K562 (cell line): Measurements from ENCODE around the gene PRKCQ. TPM values are rescaled to one million over a fixed set of nuclear protein-coding genes. Genes with fewer than 3 reads are reported as not detected.

Experiments used
- ARNT ChIP-seq, 2 experiments: fragments of 450-650 bp; IDR thresholded peaks; 2 replicates each; pipeline ENCODE4 v1.6.1; 2016; ENCODE audit warnings: mild to moderate bottlenecking in 1 of 2
- BCL6 ChIP-seq: fragments of 250-450 bp; sonication (Bioruptor Pico); IDR thresholded peaks from 2 replicates; pipeline ENCODE4 v1.4.0; 2020
- CCNT2 ChIP-seq: IDR thresholded peaks from 2 replicates; pipeline ENCODE4 v1.6.1; 2011; ENCODE audit warnings: borderline replicate concordance, low read depth, mild to moderate bottlenecking, moderate library complexity, mixed read lengths, low read length; ENCODE audit not compliant: insufficient read length; ENCODE audit errors: extremely low read depth
- EP400 ChIP-seq: fragments of 450-650 bp; IDR thresholded peaks from 2 replicates; pipeline ENCODE4 v1.6.1; 2017; ENCODE audit warnings: antibody characterized with exemption, mild to moderate bottlenecking, moderate library complexity
- FOXO4 ChIP-seq: fragments of 450-650 bp; formaldehyde crosslinking; IDR thresholded peaks from 2 replicates; pipeline ENCODE4 v1.4.0; 2020; ENCODE audit warnings: mild to moderate bottlenecking, moderate library complexity
- HEY1 ChIP-seq: fragments of 250-450 bp; sonication (Bioruptor Pico); IDR thresholded peaks from 2 replicates; pipeline ENCODE4 v1.5.0; 2020; ENCODE audit warnings: mild to moderate bottlenecking, moderate library complexity, borderline replicate concordance
- HNRNPH1 ChIP-seq: fragments of 200-400 bp; formaldehyde crosslinking; optimal IDR thresholded peaks from 2 replicates; pipeline ENCODE3; 2017; ENCODE audit warnings: low read depth, mild to moderate bottlenecking, low read length, moderate library complexity
- HSF4 ChIP-seq: fragments of 250-450 bp; sonication (Bioruptor Pico); IDR thresholded peaks from 2 replicates; pipeline ENCODE4 v2.1.2; 2022; ENCODE audit warnings: mild to moderate bottlenecking, moderate library complexity, borderline replicate concordance
- ID3 ChIP-seq, 2 experiments: fragments of 250-450 bp in 1 of 2; fragments of 450-650 bp in 1 of 2; sonication (Bioruptor Pico) in 1 of 2; IDR thresholded peaks; 2 replicates each; pipeline versions ENCODE4 v1.6.1 to v1.8.0; 2016 to 2021; ENCODE audit warnings: mild to moderate bottlenecking in 2 of 2, moderate library complexity in 2 of 2, missing compliant biosample characterization in 1 of 2, missing genetic modification characterization in 1 of 2
- MEF2D ChIP-seq: conservative IDR thresholded peaks from 2 replicates; pipeline ENCODE4 v1.6.1; 2016; ENCODE audit warnings: low read depth, missing genetic modification characterization, missing compliant biosample characterization
- MTA3 ChIP-seq: fragments of 450-650 bp; formaldehyde crosslinking; IDR thresholded peaks from 2 replicates; pipeline ENCODE4 v1.6.1; 2017; ENCODE audit warnings: mild to moderate bottlenecking, borderline replicate concordance
- NCOA6 ChIP-seq: fragments of 450-650 bp; IDR thresholded peaks from 2 replicates; pipeline ENCODE4 v1.6.1; 2017; ENCODE audit warnings: mild to moderate bottlenecking
- NR2C2 ChIP-seq, 2 experiments: fragments of 200-800 bp in 1 of 2; sonication (Bioruptor generic) in 1 of 2; sonication (generic) in 1 of 2; formaldehyde crosslinking in 1 of 2; IDR thresholded peaks; 2 replicates each; pipeline versions ENCODE4 v1.6.1 to v1.8.0; 2016 to 2022; ENCODE audit warnings: mild to moderate bottlenecking in 1 of 2, missing compliant biosample characterization in 1 of 2, missing genetic modification characterization in 1 of 2, missing genetic modification reagents in 1 of 2
- PREB ChIP-seq: sonication (generic); formaldehyde crosslinking; IDR thresholded peaks from 2 replicates; pipeline ENCODE4 v1.8.1; 2023; ENCODE audit warnings: mild to moderate bottlenecking, missing genetic modification reagents
- SFPQ ChIP-seq: fragments of 200-400 bp; formaldehyde crosslinking; IDR thresholded peaks from 2 replicates; pipeline ENCODE4 v1.6.1; 2017; ENCODE audit warnings: mild to moderate bottlenecking, low read depth, low read length, moderate library complexity
- SIN3B ChIP-seq: fragments of 450-650 bp; IDR thresholded peaks from 2 replicates; pipeline ENCODE4 v1.6.1; 2017; ENCODE audit warnings: low read depth, mild to moderate bottlenecking, moderate library complexity
- TOE1 ChIP-seq, 2 experiments: fragments of 450-650 bp in 1 of 2; sonication (generic) in 1 of 2; formaldehyde crosslinking in 1 of 2; IDR thresholded peaks; 2 replicates each; pipeline versions ENCODE4 v1.7.1 to v1.8.0; 2016 to 2022; ENCODE audit warnings: borderline replicate concordance in 2 of 2, mild to moderate bottlenecking in 2 of 2, antibody characterized with exemption in 1 of 2, inconsistent platforms in 1 of 2, low read depth in 1 of 2, missing genetic modification reagents in 1 of 2, moderate library complexity in 1 of 2
- ZBTB26 ChIP-seq: fragments of 450-650 bp; formaldehyde crosslinking; IDR thresholded peaks from 2 replicates; pipeline ENCODE4 v1.4.0; 2022; ENCODE audit warnings: missing genetic modification characterization
- ZKSCAN1 ChIP-seq: fragments of 150-350 bp; IDR thresholded peaks from 2 replicates; pipeline ENCODE4 v1.6.1; 2016; ENCODE audit warnings: low read depth, low read length
- ZNF121 ChIP-seq: sonication (generic); formaldehyde crosslinking; conservative IDR thresholded peaks from 2 replicates; pipeline ENCODE4 v1.8.0; 2022; ENCODE audit warnings: missing genetic modification reagents
- ZNF212 ChIP-seq: fragments of 450-650 bp; formaldehyde crosslinking; IDR thresholded peaks from 2 replicates; pipeline ENCODE4 v1.4.0; 2020; ENCODE audit warnings: mild to moderate bottlenecking
- ZNF431 ChIP-seq: sonication (generic); formaldehyde crosslinking; IDR thresholded peaks from 2 replicates; pipeline ENCODE4 v1.8.0; 2022; ENCODE audit warnings: mild to moderate bottlenecking, missing genetic modification reagents
- polyA plus RNA-seq, 8 experiments: library from polyadenylated mRNA; depleted of rRNA in 4 of 8; stranded (reverse) in 5 of 8; unstranded in 3 of 8; fragments of >200 nt; fragmentation: Nextera tagmentation in 2 of 8; fragmentation: Illumina TruSeq in 1 of 8; extraction: Ambion mirVana in 2 of 8; extraction: Trizol in 1 of 8; gene quantifications; 2 replicates each; pipeline versions ENCODE4 v1.2.1 to v1.2.3, GENCODE V29; 2011 to 2014; ENCODE audit warnings: inconsistent platforms in 1 of 8, missing spikeins in 1 of 8
- total RNA-seq, 7 experiments: library from RNA; depleted of rRNA in 6 of 7; stranded (reverse); fragments of >200 nt in 6 of 7; fragmentation: Illumina TruSeq in 2 of 7; extraction: Trizol in 2 of 7; gene quantifications; 2 replicates each; pipeline versions ENCODE4 v1.2.1 to v1.2.3, GENCODE V29; 2011 to 2021; ENCODE audit warnings: low replicate concordance in 1 of 7

PRKCQ gene
- total and polyA plus RNA-seq, 9 of the 15 experiments (the other 6 are each of a cell fraction or from before 2014, with no cell fraction given) = 4.4 to 23.3 (median 14.6) TPM

- TF ChIP-seq NR2C2 (CRISPR knock-in tag; IDR thresholded peaks at IDR 0.05) (no peak), NR2C2 (tag; IDR thresholded peaks at IDR 0.05) (peak; percentile 28; the same call in 1 of the 2 replicates), SFPQ (no peak), CCNT2 (peak; percentile 83), BCL6 (no peak), MTA3 (0 out of 2 replicates have a peak, but pooled peaks have one; percentile 48), HSF4 (CRISPR knock-in tag) (no peak), SIN3B (no peak), ZBTB26 (no peak), ZNF121 (CRISPR knock-in tag) (no peak), TOE1 (IDR thresholded peaks at IDR 0.05; ENCODE audit: borderline replicate concordance) (no peak; the same call in 1 of the 2 replicates), TOE1 (CRISPR knock-in tag; IDR thresholded peaks at IDR 0.05; ENCODE audit: borderline replicate concordance, low read depth) (no peak), ZKSCAN1 (no peak), HNRNPH1 (no peak), NCOA6 (no peak; the same call in 1 of the 2 replicates), FOXO4 (CRISPR knock-in tag) (no peak), ZNF431 (CRISPR knock-in tag) (no peak), MEF2D (no peak), EP400 (peak; percentile 49; the same call in 1 of the 2 replicates), PREB (CRISPR knock-in tag) (no peak), HEY1 (no peak), ARNT (IDR thresholded peaks at IDR 0.05) (peak; percentile 71 to 81; a peak in 2 of 4 replicates), ZNF212 (no peak), ID3 (CRISPR knock-in tag; IDR thresholded peaks at IDR 0.05) (no peak), ID3 (tag; IDR thresholded peaks at IDR 0.05) (no peak; the same call in 1 of the 2 replicates)
These were observed 106.6 kb downstream of the PRKCQ start (continued) for GRCh38 chr10:6473430-6473829.
